Epithelial cell of proximal tubule (primary cell): ENCODE results near the gene SYT9. TPM values are rescaled to one million over a fixed set of nuclear protein-coding genes. Genes with fewer than 3 reads are reported as not detected.

ENCODE experiments used
- DNase-seq: peaks from one replicate; pipeline ENCODE4 v3.0.0-alpha.2; 2011; ENCODE audit warnings: low read depth
- H3K4me3 ChIP-seq: 2 replicates; pipeline ENCODE4 v1.5.1; 2011; ENCODE audit warnings: low read depth, mild to moderate bottlenecking, low read length
- total RNA-seq: library from RNA; depleted of rRNA; stranded (reverse); fragments of >200 nt; gene quantifications from 2 replicates; pipeline ENCODE4 v1.2.3, GENCODE V29; 2015
- TF ChIP-seq, protein P1 (sequence below): conservative IDR thresholded peaks from 2 replicates; pipeline ENCODE4 v1.5.1; 2012; ENCODE audit warnings: low read depth, mild to moderate bottlenecking, low read length

Gene SYT9
- total RNA-seq, 1 donor from 2014 or later, result 0.46 TPM

DNA sequence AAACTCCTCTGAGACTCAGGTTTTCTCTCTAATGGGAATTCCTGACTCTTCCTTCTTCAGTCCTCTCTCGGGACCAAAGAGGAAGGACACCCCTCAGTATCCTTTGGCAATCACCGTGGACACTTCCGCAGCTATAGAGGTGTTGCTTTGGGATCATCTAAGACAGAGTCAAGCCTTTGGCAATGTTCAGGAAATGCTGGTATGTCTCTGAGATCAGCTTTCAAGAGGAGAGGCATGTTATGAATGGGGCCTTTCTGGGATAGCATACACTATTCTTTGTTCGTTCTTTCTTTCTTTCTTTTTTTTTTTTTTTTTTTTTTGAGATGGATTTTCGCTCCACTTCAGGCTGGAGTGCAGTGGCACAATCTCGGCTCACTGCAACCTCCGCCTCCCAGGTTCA is 219.4 kb downstream of the SYT9 start:
- TF ChIP-seq, protein P1, sequence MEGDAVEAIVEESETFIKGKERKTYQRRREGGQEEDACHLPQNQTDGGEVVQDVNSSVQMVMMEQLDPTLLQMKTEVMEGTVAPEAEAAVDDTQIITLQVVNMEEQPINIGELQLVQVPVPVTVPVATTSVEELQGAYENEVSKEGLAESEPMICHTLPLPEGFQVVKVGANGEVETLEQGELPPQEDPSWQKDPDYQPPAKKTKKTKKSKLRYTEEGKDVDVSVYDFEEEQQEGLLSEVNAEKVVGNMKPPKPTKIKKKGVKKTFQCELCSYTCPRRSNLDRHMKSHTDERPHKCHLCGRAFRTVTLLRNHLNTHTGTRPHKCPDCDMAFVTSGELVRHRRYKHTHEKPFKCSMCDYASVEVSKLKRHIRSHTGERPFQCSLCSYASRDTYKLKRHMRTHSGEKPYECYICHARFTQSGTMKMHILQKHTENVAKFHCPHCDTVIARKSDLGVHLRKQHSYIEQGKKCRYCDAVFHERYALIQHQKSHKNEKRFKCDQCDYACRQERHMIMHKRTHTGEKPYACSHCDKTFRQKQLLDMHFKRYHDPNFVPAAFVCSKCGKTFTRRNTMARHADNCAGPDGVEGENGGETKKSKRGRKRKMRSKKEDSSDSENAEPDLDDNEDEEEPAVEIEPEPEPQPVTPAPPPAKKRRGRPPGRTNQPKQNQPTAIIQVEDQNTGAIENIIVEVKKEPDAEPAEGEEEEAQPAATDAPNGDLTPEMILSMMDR, result no peak
- no peak for DNase-seq
- H3K4me3 ChIP-seq, result no peak overlapping the region

- no peak for DNase-seq
- no peak overlapping the region for H3K4me3 ChIP-seq
- TF ChIP-seq, protein P1, result no peak
Measured at GRCh38 chr11:7473717-7474116, 222.0 kb downstream of the SYT9 start.

- DNase-seq, result no peak
- TF ChIP-seq, protein P1, result no peak
- no peak overlapping the region for H3K4me3 ChIP-seq
Measured at GRCh38 chr11:7480113-7480512, 228.4 kb downstream of the SYT9 start.

- TF ChIP-seq, protein P1, result no peak
- no peak for DNase-seq
Measured at GRCh38 chr11:7484131-7484530, 232.4 kb downstream of the SYT9 start.

DNA sequence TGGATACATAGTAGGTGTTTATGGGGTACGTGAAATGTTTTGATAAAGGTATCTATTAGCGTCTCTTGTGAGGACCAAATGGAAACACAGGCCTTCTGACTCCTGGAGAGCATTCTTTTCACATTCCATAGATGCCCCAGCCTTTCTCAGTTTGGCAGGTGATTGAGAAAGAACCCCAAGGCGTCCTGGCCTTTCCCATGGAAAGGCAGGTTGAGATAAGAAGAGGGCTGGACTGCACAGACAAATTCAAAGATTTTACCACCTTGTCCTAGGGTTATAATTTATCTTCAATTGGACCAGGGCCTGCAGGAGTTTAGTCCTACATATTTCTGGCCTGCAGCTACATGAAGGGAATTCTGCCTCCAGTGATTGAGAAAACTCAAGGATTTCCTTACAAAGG is 232.9 kb downstream of the SYT9 start:
- TF ChIP-seq, protein P1, result no peak
- DNase-seq, result no peak
- H3K4me3 ChIP-seq, result no peak overlapping the region

More at GRCh38 chr11:7484131-7484530, 232.4 kb downstream of the SYT9 start:
- no peak overlapping the region for H3K4me3 ChIP-seq

- DNase-seq, result no peak
- no peak within 1 kb of the TSS for H3K4me3 ChIP-seq
- TF ChIP-seq, protein P1, result no peak
Measured at GRCh38 chr11:7485186-7486097, 233.7 kb downstream of the SYT9 start, which contains the start of gene OLFML1. Gene OLFML1, plus strand, starts transcription at chr11:7485506. Its CDS starts 370 bp downstream, at chr11:7485876.
